GM19025 (cell line): ENCODE data around the gene PMF1.

Experiments used
- ATAC-seq: cut with Tn5 transposase; IDR thresholded peaks from one replicate; pipeline ENCODE4 v1.9.1; 2021; ENCODE audit warnings: mild to moderate bottlenecking, low read depth, moderate library complexity; ENCODE audit not compliant: unreplicated experiment

Gene PMF1

DNA sequence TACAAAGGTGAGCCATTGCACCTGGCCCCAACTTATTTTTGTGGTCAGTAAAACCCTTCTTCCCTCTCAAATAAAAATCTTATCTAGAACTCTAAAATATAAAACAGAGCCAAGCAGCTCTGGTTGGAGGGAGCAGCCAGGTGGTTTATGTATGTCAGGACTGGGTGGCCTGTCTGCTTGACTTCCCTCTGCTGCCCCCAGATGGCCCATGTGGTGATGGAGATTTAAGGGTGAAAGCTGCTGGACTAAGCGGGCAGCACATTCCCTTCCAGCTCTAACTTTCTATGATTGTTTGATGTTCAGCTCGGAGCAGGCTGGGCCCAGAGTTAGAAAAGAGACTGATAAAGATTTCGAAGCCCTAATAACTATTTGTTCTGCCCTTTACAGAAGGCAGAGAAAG lies 47.0 kb downstream of the PMF1 start:
- ATAC-seq = no peak

DNA sequence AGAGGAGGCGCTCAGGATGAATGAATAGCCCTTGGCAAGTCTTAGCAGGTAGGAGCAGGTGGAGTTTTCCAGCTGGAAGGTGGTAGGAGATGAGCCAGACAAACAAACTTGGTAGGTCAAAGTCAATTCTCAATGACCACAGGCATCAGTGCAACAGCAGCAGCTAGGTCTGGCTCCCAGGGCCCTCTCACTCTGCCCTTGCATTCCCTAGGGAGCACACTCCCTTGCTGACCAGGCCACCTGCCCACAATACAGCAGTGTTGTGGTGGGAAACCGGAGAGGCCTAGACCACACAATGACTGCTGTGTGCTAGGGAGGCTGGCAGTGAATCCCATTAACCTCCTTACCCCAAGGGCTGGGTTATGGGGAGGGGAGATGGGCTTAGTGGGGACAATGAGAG lies 48.1 kb downstream of the PMF1 start:
- no peak for ATAC-seq

DNA sequence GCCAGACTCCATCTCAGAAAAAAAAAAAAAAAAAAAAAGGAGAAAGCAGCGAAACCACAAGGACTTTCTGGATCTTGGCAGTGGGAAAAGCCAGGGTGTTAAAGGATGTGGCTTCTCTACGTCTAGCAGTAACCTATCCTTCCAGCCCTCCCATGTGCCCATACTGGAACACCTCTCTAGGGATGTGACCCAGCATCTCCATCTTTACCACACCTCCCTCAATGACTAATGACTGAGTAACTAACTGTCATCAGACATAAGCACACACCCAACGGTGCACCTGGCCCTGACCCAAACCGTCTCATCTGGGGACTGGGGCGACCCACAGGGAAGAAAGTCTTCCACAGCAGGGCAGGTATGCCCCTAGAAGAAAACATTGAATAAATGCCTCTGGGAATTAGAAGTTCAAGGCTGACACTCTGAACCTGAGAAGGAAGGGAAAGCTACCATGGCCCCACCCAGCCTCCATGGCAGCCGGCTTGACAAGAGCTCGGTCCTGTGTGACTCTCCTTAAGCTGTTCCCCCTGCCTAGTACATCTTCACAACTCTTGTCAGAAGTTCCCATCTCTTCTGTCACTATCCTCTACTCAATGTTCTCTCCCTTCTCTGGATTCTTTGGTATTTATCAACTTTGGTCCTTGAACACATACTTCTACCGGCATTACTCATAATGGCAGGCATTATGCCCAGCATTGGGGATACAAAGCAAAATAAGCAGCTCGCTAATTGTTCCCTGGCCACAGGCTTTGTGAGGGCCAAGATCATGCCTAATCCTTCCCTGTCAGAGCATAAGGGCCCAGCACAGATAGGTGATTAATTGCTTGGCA lies 49.9 kb downstream of the PMF1 start:
- ATAC-seq = no peak

DNA sequence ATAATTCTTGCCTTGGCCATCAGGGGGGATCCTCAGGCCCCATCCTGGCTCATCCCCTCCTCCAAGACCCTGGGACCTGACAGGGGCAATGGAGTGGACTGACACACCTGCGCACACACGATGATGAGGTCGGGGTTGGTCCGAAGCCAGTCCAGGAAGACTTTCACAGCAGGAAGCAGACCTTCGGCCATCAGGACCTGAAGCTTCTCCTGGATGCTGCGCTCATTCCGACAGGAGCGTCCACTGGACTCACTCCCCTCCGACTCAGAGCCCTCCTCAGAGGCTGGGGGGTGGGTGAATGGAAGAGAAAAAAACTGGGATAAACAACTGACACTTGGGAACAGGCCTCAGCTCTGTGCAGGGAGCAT lies 50.5 kb downstream of the PMF1 start:
- no peak for ATAC-seq

DNA sequence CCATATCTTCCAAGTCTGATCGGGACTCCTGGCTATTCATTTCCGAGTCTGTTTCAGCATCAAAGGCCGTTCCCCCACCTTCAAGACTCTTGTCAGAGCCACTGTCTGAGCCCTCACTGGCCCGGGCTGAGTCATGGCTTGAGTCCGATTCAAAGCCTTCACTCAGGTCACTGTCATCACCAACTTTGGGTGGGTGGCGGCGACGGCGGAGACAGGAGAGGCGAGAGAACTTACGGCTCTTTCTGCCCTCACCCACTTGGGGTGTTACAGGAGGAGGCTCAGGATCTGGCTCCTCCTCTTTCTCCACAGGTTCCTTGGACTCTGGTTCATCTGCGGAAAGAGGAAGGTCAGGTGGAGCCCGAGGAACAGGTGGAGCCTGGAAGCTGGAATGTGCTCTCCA lies 53.2 kb downstream of the PMF1 start:
- ATAC-seq = no peak

DNA sequence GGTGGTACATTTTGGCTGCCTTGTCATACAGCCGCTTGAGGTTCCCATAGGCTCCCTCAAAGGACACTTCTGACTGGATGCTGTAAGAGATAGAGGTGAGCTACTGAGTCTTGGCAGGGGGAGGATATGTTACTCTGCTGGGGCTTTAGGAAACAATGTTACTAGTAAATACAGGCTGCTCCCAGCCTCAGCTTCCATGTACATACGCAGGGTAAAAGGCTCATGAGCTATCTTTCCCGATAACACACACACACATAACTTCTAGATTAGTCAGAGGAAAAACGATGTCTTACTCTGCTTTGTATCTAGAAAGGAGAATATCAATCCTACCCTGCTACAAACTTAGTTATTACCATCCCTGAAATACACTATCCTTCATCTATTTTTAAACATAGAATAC lies 55.5 kb downstream of the PMF1 start:
- ATAC-seq = no peak

DNA sequence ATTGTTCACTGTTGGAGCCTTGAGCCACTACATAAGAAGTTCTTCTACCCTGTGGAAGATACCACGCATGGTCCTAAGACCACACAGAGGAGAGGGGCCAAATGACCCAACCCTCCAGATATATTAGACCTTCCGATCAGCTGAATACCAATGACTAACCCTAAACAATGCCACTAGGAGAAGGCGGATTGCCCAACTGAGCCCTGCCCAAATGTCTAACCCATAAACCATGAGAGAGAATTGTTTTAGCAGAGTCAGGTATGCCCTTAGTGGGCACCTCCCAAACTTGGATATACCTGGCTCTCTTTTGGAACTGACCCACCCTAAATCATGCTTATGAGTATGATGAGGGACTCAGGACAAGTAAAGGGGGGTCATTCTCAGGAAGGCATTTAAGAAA lies 57.5 kb downstream of the PMF1 start:
- no peak for ATAC-seq

DNA sequence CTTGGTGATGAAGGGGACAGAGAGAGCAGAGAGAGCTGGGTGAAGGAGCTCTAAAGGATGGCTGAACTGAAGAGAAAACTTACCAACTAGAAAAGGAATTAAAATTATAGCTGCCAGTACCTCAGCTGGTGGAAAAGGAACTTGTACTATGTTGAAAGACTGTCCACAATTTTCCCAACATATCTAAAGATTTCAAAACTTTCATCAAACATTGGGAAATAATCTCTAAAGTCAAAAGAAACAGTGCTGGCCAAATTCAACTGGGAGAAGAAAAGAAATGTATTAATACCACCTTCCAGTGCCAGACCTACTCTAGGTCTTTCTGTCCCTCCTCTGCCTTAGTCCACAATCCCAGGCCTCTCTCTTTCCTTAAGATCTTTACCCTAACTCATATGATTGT lies 63.7 kb downstream of the PMF1 start:
- ATAC-seq = no peak

DNA sequence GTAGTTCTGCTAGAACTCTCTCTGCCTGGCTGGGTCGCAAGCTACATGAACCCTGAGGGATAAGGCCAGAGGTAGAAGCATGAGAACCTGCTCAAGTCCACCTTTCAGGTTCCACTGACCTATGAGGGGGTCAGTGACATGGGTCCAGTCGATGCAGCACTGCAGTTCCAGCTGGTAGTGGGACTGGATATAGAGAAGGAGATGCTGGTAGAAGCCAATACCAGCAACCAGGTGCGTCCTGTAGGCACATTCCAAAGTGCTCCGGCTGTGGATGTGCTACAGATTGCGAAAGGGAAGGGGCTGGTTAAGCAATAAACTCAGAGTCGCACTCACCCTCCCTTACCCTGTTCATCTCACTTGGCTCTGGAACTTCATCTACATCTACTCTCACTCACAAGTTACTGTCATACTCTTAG lies 64.2 kb downstream of the PMF1 start:
- no peak for ATAC-seq

DNA sequence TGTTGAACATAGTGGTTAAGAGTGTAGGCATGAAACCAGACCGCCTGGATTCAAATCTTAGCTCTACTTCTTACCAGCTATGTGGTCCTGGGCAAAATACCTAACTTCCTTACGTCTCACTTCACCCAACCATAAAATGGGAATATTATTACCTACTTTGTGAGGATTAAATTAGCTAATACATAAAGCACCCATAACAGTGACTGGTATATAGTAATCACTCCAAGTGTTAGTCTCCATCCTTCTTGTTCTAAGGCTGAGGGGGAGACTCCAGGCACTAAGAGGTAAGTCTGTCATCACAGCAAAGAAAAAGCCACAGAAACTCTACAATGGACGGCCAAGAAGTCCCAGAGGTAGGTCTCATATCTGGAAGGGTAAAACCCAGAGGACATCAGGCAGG lies 67.0 kb downstream of the PMF1 start:
- ATAC-seq = no peak

DNA sequence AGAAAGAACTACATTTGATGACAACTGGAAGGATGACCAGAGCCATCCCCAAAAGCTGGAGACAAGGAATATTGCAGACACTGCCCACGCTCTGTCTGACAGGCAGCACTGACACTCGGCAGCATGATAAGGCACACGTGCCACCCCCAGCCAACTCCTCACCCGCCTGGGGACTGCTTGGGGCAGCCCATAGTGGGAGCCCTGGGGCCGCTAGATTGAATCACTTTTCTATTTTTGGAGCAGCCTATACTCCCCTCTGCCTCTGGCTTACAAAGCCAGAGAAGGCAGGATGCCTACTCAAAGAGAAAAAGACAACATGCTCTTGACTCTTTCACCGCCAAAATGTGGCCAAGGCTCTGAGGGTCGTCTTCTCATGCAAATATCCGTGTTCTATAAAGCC lies 68.5 kb downstream of the PMF1 start:
- no peak for ATAC-seq

DNA sequence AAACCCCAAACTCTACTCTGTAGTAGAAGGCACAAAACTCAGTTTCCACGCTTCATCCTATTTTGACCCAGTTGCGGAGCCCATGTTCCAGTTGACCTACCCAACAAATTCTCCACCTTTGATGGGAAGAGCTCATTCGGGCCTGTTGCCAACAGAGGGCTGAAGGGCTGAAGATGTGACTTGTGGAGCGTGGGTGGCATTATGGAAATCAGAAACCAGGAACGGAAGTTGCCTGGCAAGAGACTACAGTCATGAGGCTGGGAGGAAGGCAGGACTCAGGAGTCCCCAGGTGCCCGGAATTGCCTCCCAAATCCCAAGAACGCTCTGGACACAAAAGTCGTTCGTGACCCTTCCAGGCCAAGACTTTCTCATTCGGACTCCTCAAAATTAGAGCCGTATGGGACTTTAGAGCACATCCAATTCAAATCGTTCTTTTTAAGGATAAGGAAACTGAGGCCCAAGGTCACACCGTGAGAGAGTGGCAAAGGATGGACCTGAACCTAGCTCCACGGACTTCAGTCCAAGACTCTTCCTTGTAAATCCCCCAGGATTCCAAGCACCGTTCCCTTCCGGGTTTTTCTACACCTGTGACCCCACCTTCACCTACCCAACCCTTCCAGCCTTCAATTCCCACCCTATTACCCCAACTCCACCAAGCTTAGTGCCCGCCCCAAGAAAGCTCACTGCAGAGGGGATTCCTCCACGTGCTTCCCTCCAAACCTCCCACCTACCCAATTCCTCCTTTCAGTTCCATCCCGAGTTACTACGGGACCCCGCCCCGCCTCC lies 69.1 kb downstream of the PMF1 start:
- ATAC-seq = no peak

DNA sequence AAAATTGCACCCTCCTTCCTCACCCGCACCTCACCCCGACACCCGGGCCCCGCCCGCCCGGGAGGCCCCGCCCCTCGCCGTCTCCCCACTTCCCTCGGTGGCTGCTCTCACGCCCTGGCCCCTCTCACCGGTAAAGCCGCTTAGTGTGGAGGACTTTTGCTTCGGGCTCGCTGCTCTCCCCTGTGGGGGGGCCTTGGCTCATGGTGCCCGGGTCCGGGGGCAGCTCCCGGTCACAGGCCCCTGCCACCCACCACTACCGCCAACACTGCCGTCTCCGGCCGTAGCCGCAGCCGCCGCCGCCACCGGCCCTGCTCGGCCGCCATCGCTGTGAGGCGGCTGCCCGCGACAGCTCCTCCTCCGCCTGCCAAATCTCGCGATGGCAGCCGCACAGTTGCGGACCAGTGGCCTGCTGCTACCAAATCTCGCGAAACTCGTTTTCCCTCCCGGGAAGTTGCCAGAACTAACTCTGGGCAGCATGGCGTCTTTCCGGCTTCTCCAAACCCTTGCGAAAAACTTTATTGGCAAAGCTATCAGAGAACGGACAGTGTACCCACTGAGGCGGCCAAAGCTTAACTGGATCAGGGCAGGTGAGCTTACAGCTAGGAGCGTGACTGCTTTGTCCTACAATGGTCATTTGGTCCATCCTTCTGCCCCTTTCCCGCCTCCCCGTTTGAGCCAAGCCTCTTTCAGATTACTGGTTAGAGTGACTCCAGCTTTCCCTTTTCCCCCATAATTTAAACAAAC lies 69.8 kb downstream of the PMF1 start, which contains the start of gene SMG5:
Gene SMG5 (minus strand): TSS at position 347 of the 744 bp plus-strand sequence. CDS start 145 bp downstream, at position 202.
- peak; percentile 83 for ATAC-seq

DNA sequence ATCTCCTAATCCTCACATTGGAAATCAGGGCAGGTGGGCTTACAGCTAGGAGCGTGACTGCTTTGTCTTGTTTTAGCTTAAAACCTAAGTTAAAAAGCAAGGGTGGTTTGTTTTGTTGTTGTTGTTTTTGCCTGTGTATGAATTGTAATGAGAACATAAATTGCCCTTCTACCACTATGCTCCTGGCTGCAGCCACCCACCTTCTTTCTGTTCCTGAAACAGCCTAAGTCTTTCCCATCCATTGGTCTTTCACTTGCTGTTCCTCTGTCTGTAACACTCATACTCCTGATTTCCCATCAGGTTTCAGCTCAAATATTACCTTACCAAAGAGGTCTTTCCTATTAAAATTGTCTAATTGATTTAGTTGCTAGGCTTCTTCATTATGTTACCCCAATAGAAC lies 70.7 kb downstream of the PMF1 start:
- ATAC-seq = no peak

DNA sequence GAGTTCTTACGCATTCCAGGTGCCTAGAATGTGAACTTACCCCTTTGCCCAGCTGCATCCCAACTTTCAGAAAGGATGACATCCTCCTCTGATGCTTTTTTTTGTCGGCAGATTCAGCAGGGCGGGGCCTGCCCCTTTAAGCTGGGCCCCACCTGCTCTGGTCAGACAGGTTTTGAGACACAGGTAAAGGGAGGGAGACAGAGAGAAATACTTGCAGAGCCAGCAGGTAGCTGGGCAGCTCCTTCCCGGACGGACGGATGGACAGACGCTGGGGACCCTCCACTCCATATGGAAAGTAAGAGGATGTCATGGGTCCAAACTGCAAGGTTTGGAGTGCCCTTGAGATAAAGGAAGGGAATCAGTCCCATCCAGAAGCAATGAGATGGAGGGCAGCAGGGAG lies 71.3 kb downstream of the PMF1 start, which contains the start of gene TMEM79:
Gene TMEM79 (plus strand): TSS at position 214 of the 400 bp plus-strand sequence. CDS start 902 bp downstream, outside the sequence.
- no peak for ATAC-seq

DNA sequence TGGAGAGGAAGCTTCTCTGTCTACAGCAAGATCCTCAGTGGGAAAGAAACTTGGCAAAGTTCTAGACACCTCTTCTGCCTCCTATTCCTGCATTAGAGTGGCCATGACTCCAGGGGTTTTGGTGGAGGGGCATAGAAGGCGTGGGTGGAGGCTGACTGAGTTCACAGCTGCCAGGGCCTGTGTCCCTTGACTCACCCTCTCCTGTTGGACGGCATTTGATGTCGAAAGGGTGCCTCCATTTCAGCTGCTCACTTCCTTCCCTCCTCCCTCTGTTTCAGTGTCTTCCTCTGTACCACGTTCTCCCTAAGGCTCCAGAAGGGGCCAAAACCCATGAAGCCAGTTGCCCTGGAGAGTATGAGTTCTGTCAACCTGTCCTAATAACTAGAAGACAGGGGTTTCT lies 72.0 kb downstream of the PMF1 start:
- ATAC-seq = no peak

DNA sequence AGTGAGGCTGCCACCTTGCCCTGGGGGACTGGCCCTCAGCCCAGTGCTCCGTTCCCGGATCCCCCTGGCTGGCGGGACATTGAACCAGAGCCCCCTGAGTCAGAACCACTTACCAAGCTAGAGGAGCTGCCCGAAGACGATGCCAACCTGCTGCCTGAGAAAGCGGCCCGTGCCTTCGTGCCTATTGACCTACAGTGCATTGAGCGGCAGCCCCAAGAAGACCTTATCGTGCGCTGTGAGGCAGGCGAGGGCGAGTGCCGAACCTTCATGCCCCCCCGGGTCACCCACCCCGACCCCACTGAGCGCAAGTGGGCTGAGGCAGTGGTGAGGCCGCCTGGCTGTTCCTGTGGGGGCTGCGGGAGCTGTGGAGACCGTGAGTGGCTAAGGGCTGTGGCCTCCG lies 72.6 kb downstream of the PMF1 start:
- ATAC-seq = no peak

DNA sequence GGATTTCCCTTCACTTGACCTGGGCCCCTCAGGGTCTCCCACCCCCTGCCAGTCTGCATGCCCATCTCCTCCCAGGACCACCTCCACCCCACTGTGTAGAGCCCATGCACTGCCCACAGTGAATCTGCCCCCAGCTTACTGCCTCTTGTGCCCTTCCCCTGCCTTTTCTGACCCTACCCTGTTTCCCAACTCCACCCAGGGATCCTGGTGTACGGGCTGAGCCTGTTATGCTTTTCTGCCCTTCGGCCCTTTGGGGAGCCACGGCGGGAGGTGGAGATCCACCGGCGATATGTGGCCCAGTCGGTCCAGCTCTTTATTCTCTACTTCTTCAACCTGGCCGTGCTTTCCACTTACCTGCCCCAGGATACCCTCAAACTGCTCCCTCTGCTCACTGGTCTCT lies 73.3 kb downstream of the PMF1 start:
- ATAC-seq = no peak
